ENCODE results near the gene CHMP1B.

- no peak for TF ChIP-seq EP300 (IDR thresholded peaks at IDR 0.05; ENCODE audit: low read depth)
- TF ChIP-seq CTCF (IDR thresholded peaks at IDR 0.05) = no peak
- TF ChIP-seq POLR2AphosphoS5 (IDR thresholded peaks at IDR 0.05) = no peak
- no peak for TF ChIP-seq POLR2A (IDR thresholded peaks at IDR 0.05)
Observed at GRCh38 chr18:11888726-11889125, 37.5 kb downstream of the CHMP1B start.
